Pancreas (tissue), 10 donors: ENCODE data around the gene RNH1. TPM values are rescaled to one million over a fixed set of nuclear protein-coding genes. Genes with fewer than 3 reads are reported as not detected.

Experiments used
- ATAC-seq, 4 donors: fragments of 200-7000 bp; cut with Tn5 transposase; one replicate each; pipeline versions ENCODE4 v1.8.0 to v1.9.1; 2020; ENCODE audit warnings: mild to moderate bottlenecking in 4 of 4, moderate library complexity in 4 of 4
- DNase-seq, 6 donors: peaks; one replicate each; pipeline ENCODE4 v3.0.0-alpha.2; 2020
- FAIRE-seq: peaks from 2 replicates; lab custom pipeline; 2012; peaks lifted over from hg19 to GRCh38; lab: Jason Lieb, UNC
- H3K27ac ChIP-seq, 4 donors: fragments of 200-600 bp; sonication (generic); 1 replicate in 3 of 4; 2 replicates in 1 of 4; pipeline versions ENCODE4 v1.5.0 to v1.8.0; 2020
- H3K27me3 ChIP-seq, 4 donors: fragments of 200-600 bp; one replicate each; pipeline ENCODE4 v1.8.0; 2021
- H3K36me3 ChIP-seq, 3 donors: fragments of 200-600 bp; sonication (generic) in 1 of 3; one replicate each; pipeline versions ENCODE4 v1.5.0 to v1.8.0; 2020 to 2021
- H3K4me1 ChIP-seq, 3 donors: fragments of 200-600 bp; one replicate each; pipeline ENCODE4 v1.8.0; 2021
- H3K4me3 ChIP-seq, 4 donors: fragments of 200-600 bp; sonication (generic) in 2 of 4; one replicate each; pipeline versions ENCODE4 v1.5.0 to v1.8.0; 2020 to 2021
- H3K9me3 ChIP-seq, 4 donors: fragments of 200-600 bp; one replicate each; pipeline ENCODE4 v1.8.0; 2021
- WGBS, 2 donors: extraction: QIAGEN DNeasy Blood & Tissue Kit; methylation state at CpG; one replicate each; pipeline ENCODE4 v1.1.7; 2013; 5-methylcytosine and 5-hydroxymethylcytosine counted together
- intact Hi-C, 3 donors: fragments of 100-400 bp; cut with DNase I; formaldehyde crosslinking; loops; one replicate each; pipeline versions ENCODE4 v1.11.1 to v1.14.2; 2022
- polyA plus RNA-seq, 2 donors: library from polyadenylated mRNA; stranded (reverse); fragments of 200-250 nt; gene quantifications; one replicate each; pipeline ENCODE4 v1.2.3, GENCODE V29; 2013
- total RNA-seq, 6 donors: library from RNA; stranded (reverse); fragmentation: NEBNext Ultra II Directional in 4 of 6; extraction: Animal tissue kit (Norgen Biotek cat#: 25700) in 4 of 6; gene quantifications; one replicate each; pipeline versions ENCODE4 v1.2.1 to v1.2.4, GENCODE V29; 2021 to 2023
- TF ChIP-seq, protein P1 (sequence below), 4 donors: fragments of 200-600 bp; sonication (generic) in 3 of 4; IDR thresholded peaks; one replicate each; pipeline versions ENCODE4 v1.5.0 to v1.8.0; 2021; ENCODE audit warnings: antibody characterized with exemption in 4 of 4
- donor health status: healthy with polysubstance abuse.
- donor health status: DM: no; HTN: no; CAD: no; lungs with moderate emphysema.
- donor health status: DM: no; HTN: no; CAD: no.
- donor health status: control.
- donor health status: control.
- donor health status: Bipolar disorder and iron deficiency.
- donor health status: DM: yes; HTN: yes; CAD: no.
- donor health status: DM: no; HTN: no; CAD: no.
- donor health status: DM: no; HTN: no; CAD: no.
- donor health status: DM: yes; HTN: yes; CAD: no.

Gene RNH1
- total and polyA plus RNA-seq, 8 donors, result 38.9 to 87.7 (median 63.9) TPM

DNA sequence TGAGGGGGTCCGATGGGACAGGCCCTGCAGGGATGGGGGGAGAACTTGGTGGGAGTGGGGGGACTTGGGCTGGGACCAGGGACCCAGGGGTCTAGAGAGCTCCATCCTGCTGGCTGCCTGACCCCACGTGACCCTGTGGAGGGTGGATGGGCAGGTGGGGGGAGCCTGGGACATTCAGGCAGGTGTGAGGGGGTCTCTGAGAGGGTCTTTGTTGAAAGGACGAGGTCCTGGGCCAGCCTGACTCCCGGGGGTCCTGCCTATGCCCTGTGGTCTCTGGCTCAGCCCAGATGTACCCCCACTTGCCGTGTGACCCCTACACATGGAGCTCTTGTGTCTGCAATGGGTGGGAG is 37.8 kb upstream of the RNH1 start:
- FAIRE-seq (no peak), ATAC-seq (no peak), DNase-seq (peak in 1 of 6 donors; percentile 68)
- TF ChIP-seq, protein P1, sequence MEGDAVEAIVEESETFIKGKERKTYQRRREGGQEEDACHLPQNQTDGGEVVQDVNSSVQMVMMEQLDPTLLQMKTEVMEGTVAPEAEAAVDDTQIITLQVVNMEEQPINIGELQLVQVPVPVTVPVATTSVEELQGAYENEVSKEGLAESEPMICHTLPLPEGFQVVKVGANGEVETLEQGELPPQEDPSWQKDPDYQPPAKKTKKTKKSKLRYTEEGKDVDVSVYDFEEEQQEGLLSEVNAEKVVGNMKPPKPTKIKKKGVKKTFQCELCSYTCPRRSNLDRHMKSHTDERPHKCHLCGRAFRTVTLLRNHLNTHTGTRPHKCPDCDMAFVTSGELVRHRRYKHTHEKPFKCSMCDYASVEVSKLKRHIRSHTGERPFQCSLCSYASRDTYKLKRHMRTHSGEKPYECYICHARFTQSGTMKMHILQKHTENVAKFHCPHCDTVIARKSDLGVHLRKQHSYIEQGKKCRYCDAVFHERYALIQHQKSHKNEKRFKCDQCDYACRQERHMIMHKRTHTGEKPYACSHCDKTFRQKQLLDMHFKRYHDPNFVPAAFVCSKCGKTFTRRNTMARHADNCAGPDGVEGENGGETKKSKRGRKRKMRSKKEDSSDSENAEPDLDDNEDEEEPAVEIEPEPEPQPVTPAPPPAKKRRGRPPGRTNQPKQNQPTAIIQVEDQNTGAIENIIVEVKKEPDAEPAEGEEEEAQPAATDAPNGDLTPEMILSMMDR (IDR thresholded peaks at IDR 0.05), result no peak
- Histone ChIP-seq H3K27ac (no peak overlapping the region), H3K27me3 (no peaks in the 10 kb centered on the region), H3K36me3 (no peaks in the 10 kb centered on the region), H3K4me3 (no peak overlapping the region), H3K4me1 (no peaks in the 10 kb centered on the region), H3K9me3 (no peaks in the 10 kb centered on the region)
- intact Hi-C loops, result no loop called here
- 61 to 77% methylated on average over 4 to 5 of the region's 5 CpGs for WGBS, 2 donors

DNA sequence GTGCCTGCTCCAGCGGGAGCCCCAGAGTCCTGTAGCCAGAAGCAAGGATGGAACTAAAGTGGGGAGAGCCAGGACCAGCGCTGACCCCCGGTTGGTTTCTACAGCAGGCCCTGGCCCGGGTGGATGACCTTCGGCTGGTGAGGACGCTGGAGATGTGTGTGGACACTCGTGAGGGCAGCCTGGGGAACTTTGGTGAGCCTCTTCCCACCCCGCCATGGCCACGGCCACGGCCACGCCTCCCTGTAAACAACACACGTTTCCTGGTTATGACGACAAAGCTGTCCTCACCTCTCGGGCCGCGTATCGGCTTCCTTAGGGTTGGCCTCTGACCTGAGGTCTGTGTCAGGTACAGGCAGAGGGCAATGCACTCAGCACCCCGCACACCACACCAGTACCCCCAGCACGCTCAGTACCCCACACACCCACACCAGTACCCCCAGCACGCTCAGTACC is 34.4 kb upstream of the RNH1 start:
- H3K27ac ChIP-seq, result no peak overlapping the region
- peaks cover 5 to 12% (median 6%) of the 10 kb centered on the region in 3 donors for H3K4me1 ChIP-seq
- intact Hi-C loops, result no loop called here
- H3K36me3 ChIP-seq, result no peaks in the 10 kb centered on the region
- FAIRE-seq (no peak), DNase-seq (peak in 2 of 6 donors; percentile 25 to 68), ATAC-seq (no peak)
- WGBS, 2 donors, result 87 to 89% methylated on average over 19 to 20 of the region's 20 CpGs
- TF ChIP-seq, protein P1 (IDR thresholded peaks at IDR 0.05), result no peak
- no peak overlapping the region for H3K4me3 ChIP-seq
- no peaks in the 10 kb centered on the region for H3K9me3 ChIP-seq
- no peaks in the 10 kb centered on the region for H3K27me3 ChIP-seq

DNA sequence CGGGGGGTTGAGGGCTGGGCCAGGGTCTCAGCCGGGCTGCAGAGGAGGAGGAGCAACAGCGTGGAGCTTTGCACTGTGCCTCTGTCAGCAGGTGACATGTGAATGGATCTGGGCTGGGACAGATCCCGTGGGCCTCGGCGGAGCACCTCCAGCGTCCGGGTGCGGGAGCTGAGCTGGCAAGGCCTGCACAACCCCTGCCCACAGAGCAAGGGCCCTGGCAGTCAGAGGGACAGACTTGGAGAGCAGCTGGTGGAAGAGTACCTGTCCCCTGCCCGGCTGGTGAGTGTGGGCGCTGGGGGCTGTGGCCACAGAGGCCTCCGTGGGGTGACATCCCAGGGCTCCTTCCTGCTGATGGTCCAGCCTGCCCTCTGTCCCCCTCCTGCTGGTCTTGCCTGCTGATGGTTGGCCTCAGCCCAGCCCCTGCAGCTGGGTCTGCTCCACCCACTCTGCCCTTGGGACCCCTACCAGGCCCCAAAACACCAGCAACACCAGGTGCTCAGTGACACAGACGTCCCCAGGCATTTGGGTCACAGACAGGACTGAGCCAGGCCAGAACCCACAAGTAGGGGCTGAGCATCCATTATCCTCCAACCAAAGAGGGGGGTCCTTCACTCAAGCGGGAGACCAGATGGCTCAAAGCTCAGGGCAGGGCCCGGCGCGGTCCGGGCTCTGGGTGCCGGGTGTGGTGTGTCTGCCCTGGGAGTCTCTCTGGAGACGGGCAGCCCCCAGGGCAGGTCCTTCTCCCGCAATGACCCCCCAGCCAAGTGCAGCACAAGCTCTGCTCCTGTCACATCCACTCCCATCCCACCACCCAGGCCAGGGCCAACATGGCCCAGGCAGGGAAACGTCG is 33.8 kb upstream of the RNH1 start:
- intact Hi-C loops, result no loop called here
- Histone ChIP-seq H3K4me3 (no peak overlapping the region), H3K27ac (no peak overlapping the region), H3K36me3 (no peaks in the 10 kb centered on the region), H3K9me3 (no peaks in the 10 kb centered on the region), H3K27me3 (no peaks in the 10 kb centered on the region), H3K4me1 (peaks cover 5 to 15% (median 6%) of the 10 kb centered on the region in 3 donors)
- DNase-seq, result peak in 2 of 6 donors; percentile 6 to 36
- no peak for ATAC-seq
- FAIRE-seq, result no peak
- TF ChIP-seq, protein P1 (IDR thresholded peaks at IDR 0.05), result no peak
- 89 to 93% methylated on average over 23 of the region's 23 CpGs for WGBS, 2 donors

DNA sequence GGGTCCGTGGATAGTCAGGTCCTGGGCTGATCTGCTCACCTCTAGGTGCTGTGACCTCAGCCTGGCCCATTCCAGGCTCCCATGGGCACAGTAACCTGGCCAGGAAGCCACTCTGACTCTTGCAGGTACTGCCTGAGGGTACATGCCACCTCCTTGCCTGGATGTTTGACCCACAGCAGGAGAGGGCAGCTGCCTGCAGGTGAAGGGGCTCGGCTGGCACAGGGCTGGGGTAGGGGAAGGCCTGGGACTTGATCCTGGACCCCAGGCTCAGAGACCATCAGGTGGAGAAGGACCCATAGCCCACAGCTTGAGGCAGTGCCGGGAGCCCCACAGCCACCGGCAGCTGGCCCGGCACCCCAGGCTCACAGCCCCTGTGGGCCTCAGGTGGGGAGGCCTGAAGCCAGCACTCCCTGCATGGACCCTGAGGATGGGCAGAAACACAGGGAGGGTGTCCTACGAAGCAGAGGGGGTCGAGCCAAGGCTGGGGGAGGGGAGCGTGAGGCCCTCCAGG is 33.0 kb upstream of the RNH1 start:
- TF ChIP-seq, protein P1 (IDR thresholded peaks at IDR 0.05), result no peak

More for the DNA sequence above, 33.0 kb upstream of the RNH1 start:
- Histone ChIP-seq H3K36me3 (no peaks in the 10 kb centered on the region), H3K27ac (no peak overlapping the region), H3K4me3 (no peak overlapping the region), H3K27me3 (no peaks in the 10 kb centered on the region), H3K4me1 (peaks cover 5 to 15% (median 6%) of the 10 kb centered on the region in 3 donors), H3K9me3 (no peaks in the 10 kb centered on the region)
- FAIRE-seq (no peak), DNase-seq (peak in 3 of 6 donors; percentile 7 to 77 (median 34)), ATAC-seq (no peak)
- intact Hi-C loops, result no loop called here
- WGBS, 2 donors, result 84 to 89% methylated on average over 8 of the region's 8 CpGs
